Endothelial cell of umbilical vein (primary cell): Measurements from ENCODE around the gene SLC51B.

Experiments used
- EZH2 ChIP-seq: IDR thresholded peaks from 2 replicates; pipeline ENCODE4 v1.6.1; 2012; ENCODE audit warnings: borderline replicate concordance, low read depth, mild to moderate bottlenecking, moderate library complexity, low read length, inconsistent platforms; ENCODE audit not compliant: severe bottlenecking
- FOS ChIP-seq: IDR thresholded peaks from 2 replicates; pipeline ENCODE4 v1.6.1; 2011; ENCODE audit warnings: mild to moderate bottlenecking, low read length, moderate library complexity, borderline replicate concordance; ENCODE audit not compliant: insufficient read depth
- GATA2 ChIP-seq: IDR thresholded peaks from 2 replicates; pipeline ENCODE4 v1.7.0; 2011; ENCODE audit warnings: low read depth, mild to moderate bottlenecking, moderate library complexity, mixed read lengths, low read length; ENCODE audit not compliant: insufficient read length, insufficient read depth
- JUN ChIP-seq: IDR thresholded peaks from 2 replicates; pipeline ENCODE4 v1.6.1; 2011; ENCODE audit warnings: borderline replicate concordance, low read depth; ENCODE audit not compliant: insufficient read length, insufficient read depth
- MAX ChIP-seq: IDR thresholded peaks from 2 replicates; pipeline ENCODE4 v1.6.1; 2011; ENCODE audit not compliant: insufficient read depth, insufficient read length
- MYC ChIP-seq: IDR thresholded peaks from one replicate; pipeline ENCODE4 v1.6.1; 2011; ENCODE audit warnings: mild to moderate bottlenecking, low read depth, low read length
- POLR2A ChIP-seq: IDR thresholded peaks from 2 replicates; pipeline ENCODE4 v1.6.1; 2012; ENCODE audit warnings: low read depth, mild to moderate bottlenecking, control low read depth, low read length
- POLR2AphosphoS5 ChIP-seq: IDR thresholded peaks from 2 replicates; pipeline ENCODE4 v1.6.1; 2012; ENCODE audit warnings: low read depth, mild to moderate bottlenecking, control low read depth, low read length, moderate library complexity; ENCODE audit not compliant: insufficient read depth
- TF ChIP-seq, protein P1 (sequence below), 2 donors: IDR thresholded peaks; 1 replicate in 1 of 2; 2 replicates in 1 of 2; pipeline ENCODE4 v1.5.1; 2011; ENCODE audit warnings: low read length in 2 of 2, mild to moderate bottlenecking in 2 of 2, moderate library complexity in 2 of 2, control low read depth in 1 of 2, inconsistent platforms in 1 of 2, low read depth in 1 of 2; ENCODE audit not compliant: insufficient read depth in 1 of 2; ENCODE audit errors: extremely low read depth in 1 of 2

- TF ChIP-seq EZH2 (no peak), POLR2AphosphoS5 (no peak), POLR2A (no peak), JUN (no peak), FOS (no peak), MAX (no peak), MYC (no peak), GATA2 (no peak)
- TF ChIP-seq, protein P1, sequence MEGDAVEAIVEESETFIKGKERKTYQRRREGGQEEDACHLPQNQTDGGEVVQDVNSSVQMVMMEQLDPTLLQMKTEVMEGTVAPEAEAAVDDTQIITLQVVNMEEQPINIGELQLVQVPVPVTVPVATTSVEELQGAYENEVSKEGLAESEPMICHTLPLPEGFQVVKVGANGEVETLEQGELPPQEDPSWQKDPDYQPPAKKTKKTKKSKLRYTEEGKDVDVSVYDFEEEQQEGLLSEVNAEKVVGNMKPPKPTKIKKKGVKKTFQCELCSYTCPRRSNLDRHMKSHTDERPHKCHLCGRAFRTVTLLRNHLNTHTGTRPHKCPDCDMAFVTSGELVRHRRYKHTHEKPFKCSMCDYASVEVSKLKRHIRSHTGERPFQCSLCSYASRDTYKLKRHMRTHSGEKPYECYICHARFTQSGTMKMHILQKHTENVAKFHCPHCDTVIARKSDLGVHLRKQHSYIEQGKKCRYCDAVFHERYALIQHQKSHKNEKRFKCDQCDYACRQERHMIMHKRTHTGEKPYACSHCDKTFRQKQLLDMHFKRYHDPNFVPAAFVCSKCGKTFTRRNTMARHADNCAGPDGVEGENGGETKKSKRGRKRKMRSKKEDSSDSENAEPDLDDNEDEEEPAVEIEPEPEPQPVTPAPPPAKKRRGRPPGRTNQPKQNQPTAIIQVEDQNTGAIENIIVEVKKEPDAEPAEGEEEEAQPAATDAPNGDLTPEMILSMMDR (IDR thresholded peaks at IDR 0.05; ENCODE audit: extremely low read depth in 1 of 2, insufficient read depth in 1 of 2, low read depth in 1 of 2, low read length in 2 of 2): no peak
Measured at GRCh38 chr15:65008983-65009382, 36.2 kb upstream of the SLC51B start.
